Cortex of kidney (tissue), 1 donor: ENCODE results near the gene LEFTY1.
"Not testable (repeated sequence)": the region's sequence is repeated elsewhere in the genome, so short reads cannot be mapped to it uniquely, and the experiment has no call there.

Experiments used
- DNase-seq: peaks from one replicate; lab custom pipeline; 2025; lab: John Stamatoyannopoulos, UW

The LEFTY1 gene

DNA sequence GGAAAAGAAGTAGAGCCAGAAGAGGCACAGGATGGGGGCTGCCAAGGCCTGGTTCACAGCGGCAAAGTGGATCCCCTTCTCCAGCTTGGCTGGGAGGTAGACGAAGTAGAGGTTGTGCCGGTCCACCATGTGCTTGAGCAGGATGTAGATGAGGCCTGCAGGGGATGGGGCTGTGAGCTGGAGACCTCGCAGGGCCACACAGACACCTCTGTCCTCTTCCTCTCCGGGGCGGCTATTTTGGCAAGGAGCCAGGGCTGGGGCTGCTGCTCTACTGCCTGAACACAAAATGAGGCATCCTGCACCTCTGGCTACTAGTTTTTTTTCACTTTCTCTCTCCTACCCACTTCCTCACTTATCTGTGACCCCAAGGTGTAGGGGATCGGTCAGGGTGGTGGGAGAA lies 39.0 kb downstream of the LEFTY1 start:
- DNase-seq, result no peak

DNA sequence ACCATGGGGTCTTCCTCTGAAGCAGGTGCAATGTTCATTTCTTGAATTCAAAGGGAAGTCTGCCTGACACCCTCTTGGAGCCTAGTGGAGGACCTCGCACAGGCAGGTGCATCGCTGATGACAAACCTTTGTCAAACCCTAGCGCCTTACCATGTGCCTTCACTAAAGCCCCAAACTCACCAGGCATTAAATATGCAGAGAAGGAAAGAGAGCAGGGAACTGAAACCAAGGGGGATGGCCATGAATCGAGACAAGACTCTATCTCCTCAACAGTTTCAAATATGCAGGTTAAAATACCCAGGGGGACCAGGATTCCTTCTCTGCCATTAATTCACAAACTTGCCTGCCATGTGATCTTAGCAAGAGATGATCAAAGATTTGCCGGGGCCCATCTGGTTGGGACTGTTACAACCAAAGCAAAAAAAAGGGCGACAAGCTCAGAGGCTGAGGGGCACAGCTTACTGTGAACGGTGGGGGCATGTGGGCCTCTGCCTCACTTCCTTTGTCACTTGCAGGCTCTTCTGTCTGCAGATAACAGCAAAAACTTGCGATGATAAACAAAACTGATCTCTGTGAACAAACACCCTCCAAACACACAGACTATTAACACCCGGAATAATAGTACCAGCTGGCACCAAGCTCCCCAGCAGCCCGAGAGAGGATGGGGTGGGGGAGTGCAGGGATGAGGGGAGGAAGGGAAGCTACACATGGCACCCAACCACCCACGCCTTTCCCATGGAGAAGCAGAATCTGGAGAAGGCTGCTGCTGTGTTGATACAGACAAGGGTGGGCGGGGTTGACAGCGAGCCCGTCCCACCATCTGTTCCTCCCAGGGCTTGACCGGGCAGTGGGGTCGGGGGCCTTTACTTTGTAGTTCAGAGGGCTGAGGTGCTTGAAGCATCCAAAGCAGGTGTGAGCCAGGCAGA lies 40.7 kb downstream of the LEFTY1 start:
- DNase-seq, result no peak

DNA sequence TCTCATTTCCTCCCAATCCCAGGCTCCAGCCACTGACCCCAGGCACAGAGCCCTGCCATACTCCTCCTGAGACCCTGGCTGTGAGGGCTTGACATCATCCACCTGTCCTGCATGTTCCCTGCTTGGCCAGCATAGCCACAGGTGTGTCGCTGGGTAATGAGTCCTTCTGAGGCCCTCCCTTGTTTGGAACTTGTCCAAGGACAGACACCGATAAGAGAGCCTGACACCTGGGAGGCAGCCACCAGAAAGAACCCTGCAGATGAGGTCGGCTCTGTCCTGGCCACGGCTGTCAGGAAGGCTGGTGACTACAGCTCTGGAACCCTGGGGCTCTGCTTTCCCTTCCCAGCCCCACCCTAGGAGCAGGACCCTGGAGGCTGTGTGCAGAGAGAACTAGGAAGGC lies 41.3 kb downstream of the LEFTY1 start:
- no peak for DNase-seq

DNA sequence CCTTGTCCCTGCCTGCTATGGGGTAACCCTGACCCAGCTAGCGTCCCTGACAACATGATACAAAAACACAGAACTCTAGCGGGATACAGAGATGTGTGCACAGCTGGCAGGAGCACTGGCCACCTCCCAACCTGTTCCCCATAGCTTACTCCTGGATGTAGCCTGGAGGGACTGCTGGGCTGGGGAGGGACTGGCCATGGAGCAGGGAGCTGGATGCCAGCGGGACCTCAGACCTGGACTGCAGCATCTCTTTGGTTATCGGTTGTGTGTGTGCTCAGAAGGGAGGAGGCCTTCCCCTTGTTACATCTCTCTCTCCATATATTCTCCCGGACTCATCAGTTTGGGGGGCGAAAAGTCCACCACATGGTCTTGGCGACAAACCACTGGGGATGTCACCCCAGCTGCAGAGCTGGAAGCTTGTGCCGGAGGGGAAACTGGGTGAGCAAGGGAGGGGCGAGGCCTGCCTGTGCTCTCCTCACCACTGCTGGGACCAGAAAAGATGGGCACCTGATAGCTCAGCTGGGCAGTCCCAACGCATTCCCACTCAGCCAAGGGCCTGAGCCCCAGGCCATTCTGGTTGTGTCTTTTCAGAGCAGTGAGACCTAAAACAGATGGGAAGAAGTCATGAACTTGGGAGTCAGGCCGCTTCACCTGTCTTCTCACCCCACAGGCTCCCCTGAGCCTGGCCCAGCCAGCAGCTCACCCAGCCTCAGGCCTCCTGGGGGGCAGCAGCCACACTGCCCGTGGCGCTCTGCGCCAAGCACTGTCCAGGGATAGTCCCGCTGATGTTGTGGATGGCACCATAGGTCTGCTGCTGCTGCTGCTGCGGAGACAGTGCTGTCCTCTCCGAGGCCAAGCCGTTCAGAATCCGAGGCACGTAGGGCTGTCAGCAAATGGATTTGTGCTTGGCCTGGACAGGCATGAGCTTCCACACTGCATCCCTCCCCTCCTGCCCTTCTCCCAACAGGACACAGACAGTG lies 42.3 kb downstream of the LEFTY1 start:
- no peak for DNase-seq

DNA sequence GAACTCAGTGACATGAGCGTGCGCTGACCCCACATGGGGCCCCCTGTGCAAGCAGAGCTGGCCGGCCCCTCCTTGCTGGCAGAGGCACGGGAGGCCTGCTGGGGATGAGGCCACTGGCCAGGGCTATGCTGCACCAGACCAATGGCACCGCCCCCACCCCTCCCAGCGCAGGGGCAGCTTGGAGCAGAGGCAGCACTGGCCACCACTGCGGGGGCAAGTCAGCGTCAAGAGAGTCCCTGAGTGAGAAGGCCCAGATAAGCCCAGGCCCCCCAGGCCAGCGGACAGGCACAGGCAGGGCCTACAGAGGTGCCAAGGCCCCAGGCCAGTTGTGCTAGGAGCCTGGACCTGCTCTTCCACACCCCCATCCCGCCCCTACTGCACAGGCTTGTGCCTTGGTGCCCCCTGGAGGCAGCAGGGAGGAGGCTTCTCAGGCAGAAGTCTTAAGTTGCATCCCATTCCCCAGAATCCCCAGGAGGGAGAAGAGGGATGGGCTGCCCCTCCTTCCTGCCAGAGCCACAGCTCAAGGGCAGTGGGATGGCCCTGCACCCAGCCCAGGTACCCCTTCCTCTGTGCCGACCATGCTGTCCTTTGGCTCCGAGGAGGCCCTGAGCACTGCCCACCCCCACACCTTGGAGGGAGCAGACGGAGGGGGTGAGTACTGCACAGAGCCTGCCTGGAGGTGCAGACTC lies 43.2 kb downstream of the LEFTY1 start:
- DNase-seq, result no peak

DNA sequence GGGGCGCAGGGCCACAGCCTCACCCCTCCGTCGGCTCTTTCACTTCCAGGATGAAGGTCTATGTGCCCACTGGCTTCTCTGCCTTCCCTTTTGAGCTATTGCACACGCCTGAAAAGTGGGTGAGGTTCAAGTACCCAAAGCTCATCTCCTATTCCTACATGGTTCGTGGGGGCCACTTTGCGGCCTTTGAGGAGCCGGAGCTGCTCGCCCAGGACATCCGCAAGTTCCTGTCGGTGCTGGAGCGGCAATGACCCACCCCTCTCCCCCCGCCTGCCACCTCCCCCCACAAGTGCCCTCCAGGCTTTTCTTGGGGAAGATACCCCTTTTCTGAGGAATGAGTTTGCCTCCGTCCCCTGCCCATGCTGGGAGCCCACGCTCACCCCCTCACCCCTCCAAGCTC lies 43.8 kb downstream of the LEFTY1 start:
- DNase-seq, result no peak

DNA sequence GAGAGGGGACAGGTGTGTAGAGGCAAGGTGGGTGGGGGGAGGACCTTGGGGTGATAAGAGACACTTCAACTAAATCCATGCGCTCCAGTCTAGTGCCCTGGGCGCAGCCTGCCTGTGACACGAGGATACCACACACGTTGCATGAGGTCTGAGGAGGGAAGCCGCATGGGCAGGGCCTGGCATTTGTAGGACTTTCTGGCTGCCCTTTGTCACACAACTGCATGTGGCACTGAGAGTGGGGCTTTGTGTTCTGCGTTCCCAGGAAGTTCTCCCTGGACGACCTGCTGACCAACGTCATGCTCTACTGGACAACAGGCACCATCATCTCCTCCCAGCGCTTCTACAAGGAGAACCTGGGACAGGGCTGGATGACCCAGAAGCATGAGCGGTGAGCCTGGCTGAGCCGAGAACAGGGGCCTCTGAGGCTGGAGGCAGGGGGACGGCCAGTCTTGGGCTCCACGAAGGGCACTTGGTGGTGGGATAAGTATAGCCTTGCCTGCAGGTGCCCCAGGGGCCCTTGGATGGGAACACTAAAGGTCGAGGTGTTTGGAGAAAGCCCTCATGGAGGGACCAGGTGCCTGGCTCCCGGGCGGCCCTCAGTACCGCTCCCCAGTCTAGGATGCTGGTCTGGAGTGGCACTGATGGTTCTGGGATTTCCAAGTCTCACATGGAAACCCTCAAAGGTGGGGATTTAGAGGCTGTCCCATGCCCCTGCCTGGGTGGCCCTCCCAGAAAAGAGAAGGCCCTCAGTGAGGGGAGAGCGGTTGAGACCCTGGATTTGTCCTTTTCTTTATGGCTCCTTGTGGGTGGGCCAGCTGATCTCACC lies 44.5 kb downstream of the LEFTY1 start:
- DNase-seq, result no peak

DNA sequence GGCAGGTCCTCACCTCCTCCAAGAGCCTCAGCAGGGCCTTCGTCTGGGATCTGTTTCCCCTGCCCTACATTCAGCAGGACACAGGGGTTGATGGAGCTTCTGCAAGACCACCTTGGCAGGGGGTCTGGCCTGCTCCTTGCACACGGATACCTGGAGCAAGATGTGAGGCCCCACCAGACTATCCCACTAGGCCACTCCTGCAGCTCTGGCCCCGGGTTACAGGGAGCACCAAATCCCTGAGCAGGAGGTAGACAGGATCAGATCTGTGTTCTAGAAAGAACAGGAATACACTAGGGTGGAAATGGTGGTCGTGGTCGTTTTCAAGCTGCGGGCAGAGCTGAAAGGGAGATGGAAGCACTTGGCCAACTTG lies 45.5 kb downstream of the LEFTY1 start:
- DNase-seq, result no peak

DNA sequence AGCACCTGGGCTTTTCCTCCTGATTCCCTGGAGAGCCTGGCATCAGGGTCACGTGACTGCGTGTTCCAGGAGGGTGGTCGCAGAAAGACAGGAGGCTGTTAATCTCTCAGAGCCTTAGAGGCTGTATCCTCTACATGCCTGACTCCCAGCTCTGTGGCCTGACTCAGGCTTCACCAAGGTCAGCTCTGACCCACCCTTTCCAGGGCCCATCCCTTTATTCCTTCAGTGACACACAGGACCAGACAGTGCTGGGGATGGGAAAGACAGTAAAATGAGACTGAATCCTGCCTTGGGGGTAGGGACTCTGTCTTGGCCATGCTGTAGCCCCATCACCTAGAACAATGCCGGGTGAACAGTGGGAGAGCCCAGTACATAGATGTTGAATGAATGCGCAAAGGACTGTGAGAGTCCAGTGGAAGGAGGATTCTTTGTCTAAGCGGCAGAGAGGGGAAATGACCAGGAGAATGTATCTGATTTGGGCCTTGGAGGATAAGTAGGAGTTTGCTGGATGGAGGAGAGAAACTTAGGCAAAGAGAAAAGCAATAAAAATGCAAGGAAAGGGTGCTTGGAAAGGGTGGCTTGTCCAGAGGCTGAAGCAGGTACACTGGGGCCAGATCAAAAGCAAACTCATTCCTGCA lies 46.0 kb downstream of the LEFTY1 start:
- no peak for DNase-seq

DNA sequence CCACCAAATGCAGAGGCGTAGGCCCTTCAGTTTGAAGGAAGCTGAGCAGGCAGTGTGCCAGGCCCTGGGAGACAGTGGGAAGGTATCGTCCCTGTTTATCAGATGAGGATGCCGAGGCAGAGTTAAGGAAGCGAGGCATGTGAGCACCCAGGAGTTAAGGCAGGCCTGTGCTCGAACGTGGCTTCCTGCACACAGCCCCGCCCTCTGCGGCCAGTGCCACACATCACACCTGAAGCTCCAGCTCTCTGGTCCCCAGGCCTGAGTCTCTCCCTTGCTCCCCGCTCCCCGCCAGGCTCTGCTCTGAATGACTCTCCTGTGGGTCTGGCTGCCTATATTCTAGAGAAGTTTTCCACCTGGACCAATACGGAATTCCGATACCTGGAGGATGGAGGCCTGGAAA lies 46.9 kb downstream of the LEFTY1 start:
- DNase-seq, result no peak

DNA sequence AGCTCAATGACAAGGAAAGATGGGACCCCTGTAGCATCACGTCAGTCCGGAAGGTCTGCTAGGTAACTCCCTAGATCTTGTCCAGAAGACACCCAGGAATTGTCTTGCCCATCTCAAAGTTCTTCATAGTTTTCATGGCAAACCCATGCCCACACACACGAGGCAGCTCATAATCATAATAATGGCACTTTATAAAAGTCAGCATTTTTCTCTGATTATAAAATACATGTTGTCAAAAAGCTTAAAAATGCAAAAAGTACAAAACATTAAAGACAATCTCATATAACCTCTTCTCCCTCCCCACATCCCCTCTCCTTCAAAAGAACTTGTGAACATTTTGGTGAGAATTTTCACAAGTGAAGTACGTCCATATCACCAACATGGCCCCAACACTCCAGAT lies 48.2 kb downstream of the LEFTY1 start:
- DNase-seq, result no peak

DNA sequence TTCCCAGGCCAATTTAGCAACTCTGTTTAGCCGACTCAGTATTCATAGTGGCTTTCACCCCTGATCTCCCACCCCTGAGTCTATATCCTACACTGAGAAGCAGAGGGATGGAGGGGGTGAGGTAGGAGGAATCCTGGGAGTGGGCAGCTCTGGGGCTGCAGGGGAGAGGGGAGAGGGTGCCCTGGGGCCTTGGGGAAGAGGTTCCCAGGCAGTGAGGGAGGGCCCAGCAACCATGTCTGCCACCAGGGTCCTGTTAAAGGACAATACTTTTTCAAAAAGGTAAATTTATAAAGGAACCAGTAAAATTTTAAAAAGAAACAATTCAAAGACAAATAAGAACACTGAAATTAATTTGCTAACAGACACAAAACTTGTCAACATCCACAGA lies 48.7 kb downstream of the LEFTY1 start:
- DNase-seq, result no peak

DNA sequence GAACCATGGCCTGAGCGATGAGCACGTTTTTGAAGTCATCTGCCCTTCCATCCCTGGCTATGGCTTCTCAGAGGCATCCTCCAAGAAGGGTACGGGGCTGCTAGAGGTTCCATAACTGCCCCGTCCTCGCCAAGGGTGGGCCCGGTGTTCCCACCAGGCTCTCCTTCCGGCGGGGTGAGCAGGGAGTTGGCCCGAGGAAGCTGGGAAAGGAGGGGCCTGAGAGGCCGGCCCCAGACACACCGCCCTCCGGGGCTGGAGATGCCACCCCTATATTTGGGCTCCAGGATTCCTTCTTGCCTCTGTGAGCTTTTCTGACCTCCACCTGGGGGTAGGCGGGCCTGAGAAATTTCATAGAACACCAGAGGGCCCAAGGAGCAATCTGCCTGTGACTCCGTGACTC lies 50.2 kb downstream of the LEFTY1 start:
- DNase-seq, result no peak

DNA sequence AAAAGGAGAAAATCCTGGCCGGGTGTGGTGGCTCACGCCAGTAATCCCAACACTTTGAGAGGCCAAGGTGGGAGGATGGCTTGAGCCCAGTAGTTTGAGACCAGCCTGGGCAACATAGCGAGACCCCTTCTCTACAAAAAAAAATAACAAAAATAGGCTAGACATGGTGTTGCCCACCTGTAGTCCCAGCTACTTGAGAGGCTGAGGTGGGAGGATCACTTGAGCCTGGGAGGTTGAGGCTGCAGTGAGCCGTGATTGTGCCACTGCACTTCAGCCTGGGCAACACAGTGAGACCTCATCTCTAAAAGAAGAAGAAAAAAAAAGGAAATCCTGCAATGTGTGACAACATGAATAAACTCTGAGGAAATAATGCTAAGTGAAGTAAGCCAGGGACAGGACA lies 52.6 kb downstream of the LEFTY1 start:
- DNase-seq, result not testable (repeated sequence)
